ENCODE results near the gene CD53. TPM values are rescaled to one million over a fixed set of nuclear protein-coding genes. Genes with fewer than 3 reads are reported as not detected.

The CD53 gene
- total RNA-seq, 1 donor from 2014 or later: not detected

- H3K4me1 Mint-ChIP-seq: no peaks in the 10 kb centered on the region
- H3K4me3 Mint-ChIP-seq: no peak overlapping the region
- no peak for DNase-seq (ENCODE audit: low spot score in 2 of 2, unreplicated experiment in 2 of 2)
- TF ChIP-seq, protein P1, sequence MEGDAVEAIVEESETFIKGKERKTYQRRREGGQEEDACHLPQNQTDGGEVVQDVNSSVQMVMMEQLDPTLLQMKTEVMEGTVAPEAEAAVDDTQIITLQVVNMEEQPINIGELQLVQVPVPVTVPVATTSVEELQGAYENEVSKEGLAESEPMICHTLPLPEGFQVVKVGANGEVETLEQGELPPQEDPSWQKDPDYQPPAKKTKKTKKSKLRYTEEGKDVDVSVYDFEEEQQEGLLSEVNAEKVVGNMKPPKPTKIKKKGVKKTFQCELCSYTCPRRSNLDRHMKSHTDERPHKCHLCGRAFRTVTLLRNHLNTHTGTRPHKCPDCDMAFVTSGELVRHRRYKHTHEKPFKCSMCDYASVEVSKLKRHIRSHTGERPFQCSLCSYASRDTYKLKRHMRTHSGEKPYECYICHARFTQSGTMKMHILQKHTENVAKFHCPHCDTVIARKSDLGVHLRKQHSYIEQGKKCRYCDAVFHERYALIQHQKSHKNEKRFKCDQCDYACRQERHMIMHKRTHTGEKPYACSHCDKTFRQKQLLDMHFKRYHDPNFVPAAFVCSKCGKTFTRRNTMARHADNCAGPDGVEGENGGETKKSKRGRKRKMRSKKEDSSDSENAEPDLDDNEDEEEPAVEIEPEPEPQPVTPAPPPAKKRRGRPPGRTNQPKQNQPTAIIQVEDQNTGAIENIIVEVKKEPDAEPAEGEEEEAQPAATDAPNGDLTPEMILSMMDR (IDR thresholded peaks at IDR 0.05; ENCODE audit: unreplicated experiment): no peak
- H3K27ac Mint-ChIP-seq: no peak overlapping the region
- H3K27me3 Mint-ChIP-seq (ENCODE audit: low read depth): peaks cover 7% of the 10 kb centered on the region
- no peaks in the 10 kb centered on the region for H3K36me3 Mint-ChIP-seq
- peaks cover 46% of the 10 kb centered on the region for H3K9me3 Mint-ChIP-seq
These were observed 24.7 kb downstream of the CD53 start for GRCh38 chr1:110897681-110898080.

DNA sequence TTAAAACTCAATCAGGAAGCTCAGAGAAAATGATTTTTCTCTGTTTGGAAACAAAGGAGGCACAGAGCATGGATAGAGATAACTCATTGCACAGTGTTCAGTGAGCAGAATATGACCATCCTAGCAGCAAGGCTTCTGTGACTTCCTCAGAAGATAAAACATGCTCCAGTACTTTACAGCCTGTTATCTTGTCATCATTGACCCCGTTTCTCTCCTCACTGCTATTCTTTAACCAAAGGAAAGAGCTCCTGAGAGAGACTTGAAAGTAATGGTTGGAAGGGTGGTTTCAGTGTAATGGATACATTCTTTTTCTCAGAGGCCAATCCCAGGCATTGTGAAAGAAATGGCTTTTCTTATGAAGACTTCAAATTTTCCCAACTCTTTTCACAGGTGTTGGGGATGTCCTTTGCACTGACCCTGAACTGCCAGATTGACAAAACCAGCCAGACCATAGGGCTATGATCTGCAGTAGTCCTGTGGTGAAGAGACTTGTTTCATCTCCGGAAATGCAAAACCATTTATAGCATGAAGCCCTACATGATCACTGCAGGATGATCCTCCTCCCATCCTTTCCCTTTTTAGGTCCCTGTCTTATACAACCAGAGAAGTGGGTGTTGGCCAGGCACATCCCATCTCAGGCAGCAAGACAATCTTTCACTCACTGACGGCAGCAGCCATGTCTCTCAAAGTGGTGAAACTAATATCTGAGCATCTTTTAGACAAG is 25.9 kb downstream of the CD53 start:
- TF ChIP-seq, protein P1 (IDR thresholded peaks at IDR 0.05; ENCODE audit: unreplicated experiment): no peak
- H3K9me3 Mint-ChIP-seq: peaks cover 43% of the 10 kb centered on the region
- H3K27ac Mint-ChIP-seq: no peak overlapping the region

DNA sequence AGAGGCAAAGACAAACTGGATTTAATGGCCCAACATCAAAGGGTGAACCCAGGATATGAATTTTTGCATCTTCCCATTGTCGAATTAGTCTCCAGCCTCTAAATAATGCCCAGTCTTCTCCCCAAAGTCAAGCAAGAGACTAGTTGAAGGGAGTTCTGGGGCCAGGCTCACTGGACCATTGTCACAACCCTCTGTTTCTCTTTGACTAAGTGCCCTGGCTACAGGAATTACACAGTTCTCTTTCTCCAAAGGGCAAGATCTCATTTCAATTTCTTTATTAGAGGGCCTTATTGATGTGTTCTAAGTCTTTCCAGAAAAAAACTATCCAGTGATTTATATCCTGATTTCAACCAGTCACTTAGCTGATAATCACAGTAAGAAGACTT is 26.5 kb downstream of the CD53 start:
- DNase-seq (ENCODE audit: low spot score in 2 of 2, unreplicated experiment in 2 of 2): no peak
- peaks cover 45% of the 10 kb centered on the region for H3K9me3 Mint-ChIP-seq

More for the DNA sequence above, 25.9 kb downstream of the CD53 start:
- peaks cover 7% of the 10 kb centered on the region for H3K27me3 Mint-ChIP-seq (ENCODE audit: low read depth)
- no peaks in the 10 kb centered on the region for H3K36me3 Mint-ChIP-seq
- no peak overlapping the region for H3K4me3 Mint-ChIP-seq
- no peak for DNase-seq (ENCODE audit: low spot score in 2 of 2, unreplicated experiment in 2 of 2)
- no peaks in the 10 kb centered on the region for H3K4me1 Mint-ChIP-seq

DNA sequence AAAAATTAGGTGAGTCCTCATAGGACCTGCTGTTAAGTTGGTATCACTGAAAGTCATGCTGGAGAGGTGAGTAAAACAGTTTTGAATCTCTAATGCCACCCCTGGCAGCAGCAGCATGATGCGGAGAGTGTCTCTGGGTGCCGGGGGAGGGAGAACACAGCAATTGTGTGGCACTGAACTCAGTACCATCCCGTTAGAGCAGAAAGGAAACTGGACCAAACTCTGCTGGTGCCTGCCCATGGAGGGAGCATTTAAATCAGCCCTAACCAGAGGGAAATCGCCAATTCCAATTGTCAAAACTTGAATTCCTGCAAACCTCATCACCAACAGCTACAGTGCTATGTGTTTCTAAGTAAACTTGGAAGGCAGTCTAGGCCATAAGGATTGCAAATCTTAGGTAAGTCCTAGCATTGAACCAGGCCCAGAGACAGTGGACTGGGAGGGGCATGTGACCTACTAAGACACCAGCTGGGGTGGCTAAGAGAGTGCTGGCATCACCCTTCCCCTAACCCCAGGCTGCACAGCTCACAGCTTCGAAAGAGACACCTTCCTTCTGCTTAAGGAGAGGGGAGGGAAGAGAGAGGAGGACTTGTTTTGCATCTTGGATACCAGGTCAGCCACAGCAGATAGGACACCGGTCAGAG is 30.0 kb downstream of the CD53 start:
- Mint-ChIP-seq H3K27ac (no peak overlapping the region), H3K36me3 (no peaks in the 10 kb centered on the region), H3K9me3 (peaks cover 37% of the 10 kb centered on the region), H3K4me1 (no peaks in the 10 kb centered on the region), H3K27me3 (ENCODE audit: low read depth) (no peaks in the 10 kb centered on the region), H3K4me3 (no peak overlapping the region)
- TF ChIP-seq, protein P1 (IDR thresholded peaks at IDR 0.05; ENCODE audit: unreplicated experiment): no peak
- no peak for DNase-seq (ENCODE audit: low spot score in 2 of 2, unreplicated experiment in 2 of 2)

More for the DNA sequence above, 26.5 kb downstream of the CD53 start:
- Mint-ChIP-seq H3K36me3 (no peaks in the 10 kb centered on the region), H3K27ac (no peak overlapping the region), H3K4me3 (no peak overlapping the region), H3K27me3 (ENCODE audit: low read depth) (peaks cover 5% of the 10 kb centered on the region), H3K4me1 (no peaks in the 10 kb centered on the region)
- TF ChIP-seq, protein P1 (IDR thresholded peaks at IDR 0.05; ENCODE audit: unreplicated experiment): no peak

DNA sequence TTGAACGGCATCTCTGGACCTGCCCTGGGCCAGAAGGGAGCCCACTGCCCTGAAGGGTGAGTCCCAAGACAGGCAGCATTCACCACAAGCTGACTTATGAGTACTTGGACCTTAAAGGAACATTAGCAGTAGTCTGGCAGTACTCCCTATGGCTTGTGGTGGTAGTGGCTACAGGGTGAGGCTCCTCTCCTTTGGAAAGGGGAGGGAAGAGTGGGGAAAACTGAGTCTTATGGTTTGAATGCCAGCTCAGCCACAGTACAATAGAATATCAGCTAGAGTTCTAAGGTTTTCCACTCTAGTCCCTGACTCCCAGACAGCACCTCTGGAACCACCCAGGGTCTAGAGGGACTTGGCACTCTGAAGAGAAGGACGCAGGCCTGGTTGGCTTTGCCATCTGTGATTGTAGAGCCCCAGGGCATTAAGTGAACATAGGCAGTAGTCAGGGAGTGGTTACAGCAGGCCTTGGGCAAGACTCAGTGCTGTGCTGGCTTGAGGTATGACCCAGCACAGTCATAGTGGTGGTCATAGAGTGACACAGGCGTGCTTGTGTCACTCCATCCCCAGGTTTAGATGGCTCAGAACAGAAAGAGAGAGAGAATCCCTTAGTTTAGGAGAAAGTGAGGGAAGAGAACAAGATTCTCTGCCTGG is 31.0 kb downstream of the CD53 start:
- Mint-ChIP-seq H3K27me3 (ENCODE audit: low read depth) (no peaks in the 10 kb centered on the region), H3K27ac (no peak overlapping the region), H3K4me3 (no peak overlapping the region), H3K4me1 (no peaks in the 10 kb centered on the region), H3K36me3 (no peaks in the 10 kb centered on the region), H3K9me3 (peaks cover 41% of the 10 kb centered on the region)
- no peak for DNase-seq (ENCODE audit: low spot score in 2 of 2, unreplicated experiment in 2 of 2)
- TF ChIP-seq, protein P1 (IDR thresholded peaks at IDR 0.05; ENCODE audit: unreplicated experiment): no peak

Data from mesothelial cell of epicardium (in vitro differentiated cells).